ENCODE data around the gene FAM53A.

DNA sequence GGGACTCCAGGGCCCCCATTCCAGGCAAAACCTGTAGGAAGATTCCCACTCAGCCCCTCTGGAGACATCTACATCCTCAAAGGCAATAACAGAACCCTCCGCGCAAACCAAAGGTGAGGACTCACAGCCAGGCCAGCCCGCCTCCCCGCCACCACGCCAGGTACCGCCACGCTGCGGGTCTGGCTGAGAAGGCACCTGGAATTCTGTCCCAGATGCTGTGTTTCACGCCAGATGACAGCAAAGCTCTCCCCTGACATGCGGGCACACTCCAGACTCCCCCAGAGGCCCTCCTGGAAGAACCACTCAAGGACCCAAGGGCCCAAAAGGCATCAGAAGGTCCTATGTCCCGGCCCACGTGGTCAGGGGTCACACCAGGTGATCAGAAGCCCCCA is 59.6 kb downstream of the FAM53A start:
- TF ChIP-seq, protein P1, sequence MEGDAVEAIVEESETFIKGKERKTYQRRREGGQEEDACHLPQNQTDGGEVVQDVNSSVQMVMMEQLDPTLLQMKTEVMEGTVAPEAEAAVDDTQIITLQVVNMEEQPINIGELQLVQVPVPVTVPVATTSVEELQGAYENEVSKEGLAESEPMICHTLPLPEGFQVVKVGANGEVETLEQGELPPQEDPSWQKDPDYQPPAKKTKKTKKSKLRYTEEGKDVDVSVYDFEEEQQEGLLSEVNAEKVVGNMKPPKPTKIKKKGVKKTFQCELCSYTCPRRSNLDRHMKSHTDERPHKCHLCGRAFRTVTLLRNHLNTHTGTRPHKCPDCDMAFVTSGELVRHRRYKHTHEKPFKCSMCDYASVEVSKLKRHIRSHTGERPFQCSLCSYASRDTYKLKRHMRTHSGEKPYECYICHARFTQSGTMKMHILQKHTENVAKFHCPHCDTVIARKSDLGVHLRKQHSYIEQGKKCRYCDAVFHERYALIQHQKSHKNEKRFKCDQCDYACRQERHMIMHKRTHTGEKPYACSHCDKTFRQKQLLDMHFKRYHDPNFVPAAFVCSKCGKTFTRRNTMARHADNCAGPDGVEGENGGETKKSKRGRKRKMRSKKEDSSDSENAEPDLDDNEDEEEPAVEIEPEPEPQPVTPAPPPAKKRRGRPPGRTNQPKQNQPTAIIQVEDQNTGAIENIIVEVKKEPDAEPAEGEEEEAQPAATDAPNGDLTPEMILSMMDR (IDR thresholded peaks at IDR 0.05): no peak
- no peak for TF ChIP-seq POLR2A (IDR thresholded peaks at IDR 0.05)
